Activated CD4-positive, alpha-beta T cell treated with anti-CD3 and anti-CD28 coated beads, Interleukin-2, amount 50 U/mL, for 1 hour (primary cell): ENCODE results near the gene ZNF607.
A peak's percentile ranks its signal among the peaks of the same experiment; 100 is the strongest.
"Not testable (repeated sequence)": the region's sequence is repeated elsewhere in the genome, so short reads cannot be mapped to it uniquely, and the experiment has no call there.

Experiments
- DNase-seq: peaks from one replicate; pipeline ENCODE4 v3.0.0-alpha.2; 2020

The ZNF607 gene

DNA sequence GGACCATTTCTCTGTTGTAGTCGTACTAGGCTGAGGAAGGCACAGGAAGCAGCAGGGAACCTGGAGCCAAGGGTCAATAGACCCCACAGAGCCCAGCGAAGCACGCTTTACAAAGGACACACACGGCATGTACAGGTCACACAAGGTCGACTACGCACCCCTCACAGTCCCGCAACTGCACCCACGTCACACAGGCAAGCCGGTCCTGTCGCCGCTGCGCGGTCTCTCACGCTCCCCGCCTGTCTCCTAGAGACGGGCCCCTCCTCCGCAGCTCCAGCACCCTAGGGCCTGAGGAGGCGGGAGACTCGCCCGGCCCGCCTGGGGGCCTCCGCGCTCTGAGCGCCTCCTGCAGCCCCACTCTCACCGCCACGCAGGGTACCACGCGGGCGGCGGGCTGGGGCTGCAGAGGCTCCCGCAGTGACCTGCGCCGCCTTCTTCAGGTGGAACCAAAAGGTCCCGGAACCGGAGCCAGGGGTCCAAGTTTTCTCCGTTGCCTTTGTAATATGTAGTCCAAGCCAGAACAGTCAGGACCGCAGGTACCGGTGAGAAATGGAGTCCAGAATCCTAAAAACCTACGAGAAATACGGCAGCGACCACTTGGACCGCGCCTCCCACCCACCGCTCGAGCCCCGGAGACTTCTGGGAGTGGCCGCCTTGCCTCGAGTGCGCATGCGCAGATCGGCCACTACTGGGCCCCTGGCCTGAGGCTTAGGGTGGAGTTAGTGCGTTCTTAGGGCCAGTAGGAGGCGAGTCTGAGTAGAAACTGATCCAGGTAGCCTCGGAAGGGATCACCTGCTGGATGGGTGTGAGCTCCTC lies at the start of gene ZNF607:
Gene ZNF607, minus strand, starts transcription at position 651 of the 816 bp plus-strand sequence. CDS start 8,143 bp downstream, outside the sequence.
- peak; percentile 73 for DNase-seq

DNA sequence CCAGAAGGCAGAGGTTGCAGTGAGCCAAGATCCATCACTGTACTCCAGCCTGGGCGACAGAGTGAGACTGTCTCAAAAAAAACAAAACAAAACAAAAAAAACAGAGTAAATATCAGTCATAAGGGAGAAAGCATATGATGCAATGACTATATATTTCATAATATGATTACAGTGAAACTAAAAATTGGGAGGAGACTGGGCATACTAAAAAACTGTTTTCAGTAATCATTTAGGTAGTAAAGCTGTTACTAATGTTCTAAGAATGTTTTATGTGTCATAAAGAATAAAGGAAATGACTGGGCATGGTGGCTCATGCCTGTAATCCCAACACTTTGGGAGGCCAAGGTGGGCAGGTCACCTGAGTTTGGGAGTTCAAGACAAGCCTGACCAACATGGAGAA lies 43.9 kb upstream of the ZNF607 start:
- DNase-seq = no peak

DNA sequence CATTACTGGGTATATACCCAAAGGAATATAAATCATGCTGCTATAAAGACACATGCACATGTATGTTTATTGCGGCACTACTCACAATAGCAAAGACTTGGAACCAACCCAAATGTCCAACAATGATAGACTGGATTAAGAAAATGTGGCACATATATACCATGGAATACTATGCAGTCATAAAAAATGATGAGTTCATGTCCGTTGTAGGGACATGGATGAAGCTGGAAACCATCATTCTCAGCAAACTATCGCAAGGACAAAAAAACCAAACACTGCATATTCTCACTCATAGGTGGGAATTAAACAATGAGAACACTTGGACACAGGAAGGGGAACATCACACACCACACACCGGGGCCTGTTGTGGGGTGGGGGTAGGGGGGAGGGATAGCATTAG lies 38.1 kb upstream of the ZNF607 start:
- not testable (repeated sequence) for DNase-seq

DNA sequence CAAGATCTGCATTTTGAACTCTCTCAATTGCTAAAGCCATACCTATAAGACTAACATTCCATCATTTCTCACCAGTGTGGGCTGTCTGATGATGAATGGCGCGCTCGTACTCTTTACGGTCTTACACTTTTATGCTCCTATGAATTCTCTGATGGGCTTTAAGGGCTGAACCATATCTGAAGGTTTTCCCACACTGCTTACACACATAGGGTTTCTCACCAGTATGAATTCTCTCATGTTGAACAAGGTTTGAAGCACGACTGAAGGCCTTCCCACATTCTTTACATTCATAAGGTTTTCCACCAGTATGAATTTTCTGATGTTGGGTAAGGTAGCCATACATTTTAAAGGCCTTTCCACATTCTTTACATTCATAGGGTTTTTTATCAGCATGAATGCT lies 18.8 kb upstream of the ZNF607 start:
- DNase-seq = no peak

DNA sequence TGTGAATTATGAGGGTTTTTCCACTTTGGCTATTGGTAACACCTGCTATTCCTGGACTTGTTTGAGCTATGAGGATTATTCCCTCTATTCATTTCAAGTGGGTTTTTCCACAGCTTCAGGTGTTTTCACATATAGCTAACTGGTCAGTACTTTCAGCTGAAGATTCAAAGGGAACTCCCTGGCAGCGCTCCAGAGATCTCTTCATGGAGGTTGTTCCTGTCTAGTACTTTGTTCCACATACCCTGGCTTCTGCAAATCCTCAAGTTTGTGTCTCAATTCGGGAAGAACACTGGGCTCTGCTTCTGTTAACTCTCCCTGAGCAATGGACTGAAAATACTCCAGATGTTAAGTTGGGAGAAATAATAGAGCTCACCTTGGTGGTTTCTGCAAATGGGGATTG lies 5.6 kb upstream of the ZNF607 start:
- DNase-seq = no peak

DNA sequence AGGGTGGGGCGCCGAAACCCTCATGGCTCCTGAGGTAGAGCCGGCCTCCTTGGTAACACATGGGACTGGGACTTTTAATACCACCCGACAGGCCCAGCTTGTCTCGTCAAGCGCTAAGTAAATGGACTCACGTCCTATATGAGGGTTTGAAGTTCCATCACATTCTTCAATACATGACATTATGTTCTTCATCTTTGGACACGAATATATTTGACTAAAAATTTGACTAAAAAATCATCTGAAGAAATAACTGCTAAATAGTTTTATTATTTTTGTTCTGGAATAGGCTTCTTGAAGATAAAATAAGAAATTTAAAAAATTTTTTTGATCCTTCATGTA lies 335 bp upstream of the ZNF607 start:
- no peak for DNase-seq

DNA sequence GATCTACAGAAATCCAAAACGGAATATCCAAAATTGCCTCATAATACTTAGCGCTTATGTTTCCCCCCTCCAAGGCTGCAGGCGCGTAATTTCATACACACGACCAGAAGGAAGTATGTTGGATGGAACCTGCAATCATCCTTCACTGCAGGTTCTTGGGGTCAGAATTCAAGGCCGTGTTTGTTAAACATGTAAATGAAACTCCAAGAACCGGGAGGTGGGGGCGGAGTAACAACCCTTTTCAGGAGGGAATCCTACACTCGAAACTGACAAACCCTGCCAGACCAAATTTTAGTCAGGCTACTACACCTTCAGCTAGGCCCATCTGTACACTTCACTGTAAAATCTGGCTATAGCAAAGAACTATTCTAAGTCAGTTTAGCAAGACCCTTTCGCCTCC lies 1.3 kb downstream of the ZNF607 start:
- no peak for DNase-seq

DNA sequence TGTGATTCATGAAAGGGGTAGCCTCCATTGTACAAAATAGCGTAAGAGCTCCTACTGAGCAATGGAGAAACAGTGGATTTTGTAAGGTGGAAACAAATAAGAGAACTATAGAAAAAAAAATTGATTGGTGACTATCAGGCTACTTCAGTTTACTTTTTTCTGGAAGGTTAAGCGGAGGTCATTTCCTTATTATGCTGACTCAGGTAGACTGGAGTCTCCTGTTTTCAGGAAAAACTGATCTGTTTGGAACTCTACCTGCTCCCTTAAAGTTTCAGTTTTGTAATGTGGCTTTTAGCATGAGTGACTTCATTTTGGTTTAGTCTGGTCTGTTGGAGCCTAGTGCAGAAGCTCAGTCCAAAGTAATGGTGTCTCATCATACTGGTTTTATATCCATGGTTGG lies 3.4 kb downstream of the ZNF607 start:
- no peak for DNase-seq

DNA sequence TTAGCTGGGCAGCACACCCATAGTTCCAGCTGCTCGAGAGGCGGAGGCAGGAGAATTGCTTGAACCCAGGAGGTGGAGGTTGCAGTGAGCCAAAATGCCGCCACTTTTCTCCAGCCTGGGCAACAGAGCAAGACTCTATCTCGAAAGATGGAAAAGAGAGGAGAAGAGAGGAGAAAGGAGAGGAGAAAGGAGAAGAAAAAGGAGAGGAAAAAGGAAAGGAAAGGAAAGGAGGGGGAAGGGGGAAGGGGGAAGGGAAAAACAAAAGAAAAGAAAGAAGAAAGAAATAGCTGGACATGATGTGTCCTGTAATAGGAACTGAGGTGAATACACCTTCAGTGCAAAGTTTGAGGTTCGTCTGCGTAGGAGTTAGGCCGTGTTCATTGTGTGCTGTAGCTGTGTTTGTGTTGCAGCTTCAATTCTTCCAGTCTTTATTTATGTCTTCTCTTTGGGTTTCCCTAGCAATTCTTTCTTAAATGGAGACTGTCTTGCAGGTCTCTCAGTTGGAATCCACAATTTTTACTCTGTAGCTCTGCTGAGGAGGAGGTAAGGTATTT lies 13.4 kb downstream of the ZNF607 start:
- DNase-seq = no peak

DNA sequence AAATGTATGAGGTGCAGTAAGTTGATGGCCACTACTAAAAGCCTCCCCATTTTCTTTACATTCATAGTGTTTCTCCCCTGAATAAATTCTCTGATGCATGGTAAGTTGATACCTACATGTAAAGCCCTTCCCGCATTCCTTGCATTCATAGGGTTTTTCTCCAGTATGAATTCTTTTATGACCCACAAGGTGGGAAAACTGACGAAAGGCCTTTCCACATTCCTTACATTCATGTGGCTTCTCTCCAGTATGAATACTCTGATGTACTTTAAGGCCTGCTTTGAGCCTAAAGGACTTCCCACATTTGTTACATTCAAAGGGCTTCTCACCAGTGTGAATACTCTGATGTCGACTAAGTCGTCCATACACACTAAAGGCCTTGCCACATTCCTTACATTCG lies 20.5 kb downstream of the ZNF607 start:
- no peak for DNase-seq

DNA sequence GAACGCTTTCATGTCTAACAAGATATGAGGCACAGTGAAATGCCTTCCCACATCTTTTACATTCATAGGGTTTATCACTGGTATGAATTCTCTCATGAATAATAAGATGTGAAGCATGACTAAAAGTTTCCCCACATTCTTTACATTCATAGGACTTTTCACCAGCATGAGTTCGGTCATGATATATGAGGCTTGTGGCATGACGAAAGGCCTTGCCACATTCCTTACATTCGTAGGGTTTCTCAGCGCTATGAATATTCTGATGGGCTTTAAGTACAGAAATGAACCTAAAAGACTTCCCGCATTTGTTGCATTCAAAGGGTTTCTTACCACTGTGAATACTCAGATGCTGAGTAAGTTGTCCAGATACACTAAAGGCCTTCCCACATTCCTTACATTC lies 21.3 kb downstream of the ZNF607 start:
- DNase-seq = no peak

DNA sequence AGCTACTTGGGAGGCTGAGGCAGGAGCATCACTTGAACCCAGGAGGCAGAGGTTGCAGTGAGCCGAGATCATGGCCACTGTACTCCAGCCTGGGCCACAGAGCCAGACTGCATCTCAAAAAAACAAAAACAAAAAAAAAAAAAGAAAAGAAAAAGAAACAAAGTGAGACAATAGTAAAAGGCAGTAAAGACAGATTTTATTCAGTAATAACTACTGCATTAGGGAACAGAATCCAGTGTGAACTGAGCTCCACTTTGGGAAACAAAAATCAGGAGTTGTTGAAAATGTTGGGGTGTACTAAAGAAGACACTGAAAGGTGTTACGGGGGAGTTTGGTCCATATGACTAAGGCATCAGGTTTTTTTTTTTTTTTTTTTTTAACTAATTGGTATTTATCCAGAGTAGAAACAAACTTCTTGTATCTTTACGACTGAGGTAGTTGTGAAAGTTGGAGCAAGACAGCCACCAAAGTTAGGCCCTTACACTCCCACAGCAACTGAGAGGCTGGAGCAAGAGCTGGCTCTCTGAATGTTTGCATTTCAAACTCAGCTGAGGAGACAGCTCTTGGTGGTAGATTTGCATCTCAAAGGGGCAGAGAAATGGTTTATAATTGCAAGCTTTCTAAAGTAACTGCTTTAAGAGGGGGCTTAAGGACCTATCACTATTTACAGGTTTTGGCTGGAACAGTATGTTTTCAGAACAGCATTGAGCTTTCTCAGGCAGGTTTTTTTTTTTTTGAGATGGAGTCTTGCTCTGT lies 24.2 kb downstream of the ZNF607 start:
- DNase-seq = no peak

DNA sequence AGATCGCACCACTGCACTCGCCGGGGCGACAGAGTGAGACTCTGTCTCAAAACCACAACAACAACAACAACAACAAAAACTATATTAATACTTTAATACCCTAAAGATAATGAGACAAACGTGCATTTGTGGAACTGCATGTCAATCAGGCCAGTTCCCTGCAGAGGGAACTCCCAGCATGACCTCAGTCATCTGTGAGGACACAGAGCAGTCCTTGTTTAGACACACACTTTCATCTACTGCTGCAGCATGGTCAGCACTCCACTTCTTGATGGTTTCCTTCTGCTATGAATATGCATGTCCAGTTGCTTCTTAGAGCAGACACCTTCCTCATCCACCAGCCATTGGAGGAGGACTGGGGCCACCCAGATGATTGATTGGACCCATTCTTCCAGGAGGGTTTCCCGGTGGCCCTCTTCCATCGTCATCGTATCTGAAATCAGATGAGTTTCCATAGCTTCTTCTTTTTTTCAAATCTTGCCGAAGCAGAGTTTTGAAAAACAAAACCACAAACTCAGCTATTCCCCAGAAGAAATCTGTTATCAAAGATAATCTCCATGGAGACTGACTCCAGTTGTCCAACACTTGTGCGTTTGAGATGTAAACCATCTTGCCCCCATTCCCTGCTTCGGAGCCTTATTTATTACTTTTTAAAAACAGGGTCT lies 26.5 kb downstream of the ZNF607 start:
- no peak for DNase-seq

DNA sequence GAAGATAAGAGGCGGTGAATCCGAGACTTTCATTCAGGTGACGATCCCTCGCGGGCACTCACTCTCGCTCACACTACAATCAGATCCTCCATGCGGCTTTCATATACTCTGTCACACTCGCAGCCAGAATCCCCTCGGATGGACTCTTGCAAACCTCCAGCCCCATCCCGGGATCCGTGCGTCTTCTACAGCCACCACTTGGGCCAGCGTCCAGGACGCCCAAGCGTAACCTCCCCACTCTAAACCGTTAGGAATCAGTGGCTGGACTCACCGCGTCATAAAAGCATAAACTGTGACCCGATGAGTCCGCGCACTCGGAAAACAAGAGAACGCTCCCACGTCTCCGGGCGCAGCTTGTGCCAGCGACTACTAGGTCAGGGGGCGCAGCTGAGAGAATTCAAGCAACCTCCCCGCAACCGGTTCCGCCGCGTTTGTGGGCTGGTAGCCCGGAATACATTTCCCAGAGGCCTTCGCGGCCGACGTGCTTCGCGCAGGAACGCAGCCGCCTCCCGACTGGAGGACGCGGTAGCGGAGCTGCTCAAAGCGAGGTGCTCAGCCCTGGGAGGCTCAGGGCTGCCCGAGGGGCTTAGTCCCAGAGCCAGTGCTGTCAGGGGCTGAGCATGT lies 27.6 kb downstream of the ZNF607 start:
- peak; percentile 71 for DNase-seq

DNA sequence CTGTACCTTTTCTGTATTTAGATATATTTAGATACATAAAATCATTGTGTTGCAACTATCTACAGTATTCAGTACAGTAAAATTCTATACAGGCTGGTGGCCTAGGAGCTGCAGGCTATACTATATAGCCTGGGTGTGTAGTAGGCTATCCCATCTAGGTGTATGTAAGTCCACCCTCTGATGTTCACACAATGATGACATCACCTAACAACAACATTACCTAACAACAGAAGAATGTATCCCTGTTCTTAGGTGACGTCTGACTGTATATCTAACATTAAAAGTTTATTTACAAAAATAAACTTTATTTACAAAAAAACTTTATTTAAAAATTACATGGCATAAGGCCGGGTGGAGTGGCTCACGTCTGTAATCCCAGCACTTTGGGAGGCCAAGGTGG lies 36.0 kb downstream of the ZNF607 start:
- DNase-seq = no peak

DNA sequence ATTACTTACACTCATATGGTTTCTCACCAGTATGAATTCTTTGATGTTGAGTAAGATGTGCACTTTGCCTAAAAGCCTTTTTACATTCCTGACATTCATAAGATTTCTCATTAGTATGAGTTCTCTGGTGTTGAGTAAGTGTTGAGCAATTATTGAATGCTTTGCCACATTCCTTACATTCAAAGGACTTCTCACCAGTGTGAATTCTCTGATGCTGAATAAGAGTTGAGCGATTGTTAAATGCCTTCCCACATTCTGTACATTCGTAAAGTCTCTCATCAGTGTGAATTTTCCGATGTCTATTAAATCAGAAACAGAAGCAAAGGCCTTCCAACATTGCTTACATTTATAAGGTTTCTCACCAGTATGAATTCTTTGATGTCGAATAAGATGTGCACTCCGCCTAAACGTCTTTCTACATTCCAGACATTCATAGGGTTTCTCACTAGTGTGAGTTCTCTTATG lies 50.1 kb downstream of the ZNF607 start:
- DNase-seq = no peak

DNA sequence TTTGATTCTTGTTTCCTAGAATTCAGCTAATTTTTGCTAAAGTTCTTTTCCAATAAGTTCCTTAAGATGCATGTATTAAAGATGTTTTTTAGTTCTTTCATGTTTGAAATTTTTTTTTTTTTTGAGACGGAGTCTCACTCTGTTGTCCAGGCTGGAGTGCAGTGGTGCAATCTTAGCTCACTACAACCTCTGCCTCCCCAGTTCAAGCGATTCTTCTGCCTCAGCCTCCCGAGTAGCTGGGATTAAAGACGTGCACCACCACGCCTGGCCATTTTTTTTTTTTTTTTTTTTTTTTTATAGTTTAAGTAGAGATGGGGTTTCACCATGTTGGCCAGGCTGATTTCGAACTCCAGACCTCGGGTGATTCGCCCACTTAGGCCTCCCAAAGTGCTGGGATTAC lies 62.4 kb downstream of the ZNF607 start:
- not testable (repeated sequence) for DNase-seq

DNA sequence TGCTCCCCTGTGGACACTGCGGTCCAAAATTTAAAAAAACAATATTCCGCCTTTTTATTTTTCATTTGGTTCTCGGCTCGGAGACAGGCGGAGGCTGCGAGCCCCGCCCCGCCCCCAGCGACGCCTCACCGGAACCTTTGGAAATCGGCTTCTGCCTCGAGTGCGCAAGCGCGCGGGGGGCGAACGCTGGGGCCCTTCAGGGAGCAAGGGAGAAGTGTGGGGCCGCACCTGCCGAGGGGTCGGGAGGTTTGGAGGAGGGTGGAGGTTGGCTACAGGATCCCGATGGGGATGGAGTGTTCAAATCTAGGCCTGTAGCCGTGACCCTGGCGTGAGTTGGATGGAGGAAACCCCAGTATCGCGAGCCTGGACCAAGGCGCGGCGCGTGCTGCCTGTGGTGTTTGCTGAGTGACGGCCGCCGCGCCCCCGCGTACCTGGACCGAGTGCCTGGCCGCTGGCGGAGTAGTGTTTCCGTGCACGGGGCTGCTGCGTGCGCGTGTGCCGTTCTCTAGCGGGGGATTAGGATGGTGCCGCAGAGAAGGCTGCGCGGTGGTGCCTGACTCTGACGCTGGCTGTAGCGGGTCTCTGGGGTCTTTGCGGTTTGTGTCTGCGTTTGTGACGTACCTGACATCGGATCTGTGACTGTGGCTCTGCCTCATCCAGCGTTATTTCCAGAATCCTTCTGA lies 63.7 kb downstream of the ZNF607 start:
- peak; percentile 81 for DNase-seq

DNA sequence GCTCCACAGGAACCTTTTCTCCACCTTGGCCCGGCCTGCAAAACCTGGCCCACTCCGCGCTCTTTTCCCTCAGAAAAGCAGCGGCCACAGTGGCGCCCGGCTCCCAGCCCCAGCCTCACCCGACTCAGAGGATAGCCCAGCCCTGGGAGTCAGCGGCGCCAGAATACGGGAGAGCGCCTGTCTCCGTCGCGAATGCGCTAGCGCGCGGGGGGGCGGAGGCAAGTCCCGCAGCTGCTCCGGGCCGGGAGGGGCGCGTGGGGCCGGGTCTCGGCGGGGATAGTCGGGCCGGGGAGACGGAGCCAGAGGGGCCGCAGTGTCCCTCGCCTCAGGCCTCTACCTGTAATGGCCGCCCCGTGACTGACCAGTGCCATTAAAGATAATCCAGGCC lies 64.3 kb downstream of the ZNF607 start, which contains the start of gene ZFP30:
Gene ZFP30, minus strand, starts transcription at position 165 of the 388 bp plus-strand sequence. CDS start 7,643 bp downstream, outside the sequence.
- DNase-seq = peak; percentile 75

DNA sequence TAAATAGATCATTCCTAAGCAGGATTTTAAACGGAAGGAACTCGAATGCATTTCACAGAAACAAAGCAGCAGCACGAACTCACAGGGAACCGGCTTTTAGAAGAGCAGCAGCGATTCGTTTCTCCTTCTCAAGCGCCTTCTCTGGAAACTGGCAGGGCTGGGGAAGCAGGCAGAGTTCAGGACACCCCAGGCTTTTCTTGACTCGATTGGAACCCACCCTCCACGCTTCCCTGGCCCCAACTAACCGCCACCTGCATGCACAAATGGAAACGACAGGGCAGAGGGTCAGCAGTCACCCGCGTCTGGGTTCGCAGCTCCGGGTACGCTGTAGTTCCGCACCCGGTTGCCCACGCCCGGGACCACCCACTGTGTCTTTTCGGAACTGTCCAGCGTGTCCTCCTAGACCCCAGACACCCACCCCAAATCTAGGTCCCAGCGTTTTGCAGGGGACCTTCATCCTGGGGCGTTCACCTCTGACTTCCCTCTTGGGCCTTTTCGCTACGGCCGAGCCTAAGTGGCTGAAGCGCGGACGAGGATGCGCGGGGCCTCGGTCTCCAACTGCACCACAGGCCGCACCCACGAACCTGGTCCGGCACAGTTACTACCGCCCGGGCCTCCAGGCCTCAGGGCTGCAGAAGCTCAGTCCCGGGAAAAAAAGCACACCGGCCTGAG lies 64.8 kb downstream of the ZNF607 start:
- DNase-seq = peak; percentile 8

DNA sequence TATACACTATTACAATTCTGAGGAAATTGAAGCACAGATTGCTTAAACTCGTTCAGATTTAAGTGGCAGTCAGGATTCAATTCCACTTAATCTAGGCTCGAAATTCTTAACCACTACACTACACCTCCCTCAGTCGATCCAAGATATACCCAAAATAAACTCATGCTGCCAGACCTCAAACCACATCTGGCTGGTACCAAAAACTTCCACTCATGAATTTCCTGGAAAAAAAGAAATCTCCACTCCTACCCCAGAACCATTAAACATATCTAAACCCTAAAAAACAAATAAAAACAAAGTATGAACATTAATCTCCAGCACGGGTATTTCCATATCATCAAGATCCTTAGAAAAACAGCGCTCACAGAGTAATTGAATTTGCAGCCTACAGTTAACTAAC lies 65.4 kb downstream of the ZNF607 start:
- no peak for DNase-seq
